ENCODE results near the gene FNBP1L.

The FNBP1L gene

DNA sequence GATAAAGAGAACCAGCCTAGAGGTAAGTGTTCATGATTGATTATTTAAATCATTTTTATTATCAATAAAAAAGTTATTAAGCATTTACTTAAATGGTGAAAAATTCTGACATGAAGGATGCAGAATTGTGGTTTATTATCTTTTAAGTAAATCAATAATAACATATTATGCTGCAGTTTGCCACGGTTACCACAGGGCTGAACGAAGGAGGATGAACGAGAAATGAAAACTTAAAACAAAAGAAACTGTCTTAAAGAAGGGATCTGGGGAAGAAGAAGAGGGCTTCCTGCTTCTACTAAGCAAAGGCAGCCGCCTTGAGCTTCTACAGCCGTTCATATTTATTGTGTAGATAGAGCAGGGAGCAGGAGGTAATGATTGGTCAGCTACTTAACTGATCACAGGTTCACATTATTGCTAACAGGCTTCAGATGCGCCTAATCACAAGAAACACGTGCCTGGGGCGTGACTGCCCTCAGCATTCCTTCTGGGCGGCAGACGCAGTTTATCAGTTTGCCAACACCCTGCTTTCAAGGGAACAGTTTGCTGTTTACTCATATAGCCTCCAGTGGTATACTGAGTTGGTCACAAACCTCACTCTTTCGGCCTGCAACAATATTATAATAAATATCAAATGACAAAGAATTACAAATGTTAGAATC lies 5.8 kb upstream of the FNBP1L start:
- TF ChIP-seq, protein P1, sequence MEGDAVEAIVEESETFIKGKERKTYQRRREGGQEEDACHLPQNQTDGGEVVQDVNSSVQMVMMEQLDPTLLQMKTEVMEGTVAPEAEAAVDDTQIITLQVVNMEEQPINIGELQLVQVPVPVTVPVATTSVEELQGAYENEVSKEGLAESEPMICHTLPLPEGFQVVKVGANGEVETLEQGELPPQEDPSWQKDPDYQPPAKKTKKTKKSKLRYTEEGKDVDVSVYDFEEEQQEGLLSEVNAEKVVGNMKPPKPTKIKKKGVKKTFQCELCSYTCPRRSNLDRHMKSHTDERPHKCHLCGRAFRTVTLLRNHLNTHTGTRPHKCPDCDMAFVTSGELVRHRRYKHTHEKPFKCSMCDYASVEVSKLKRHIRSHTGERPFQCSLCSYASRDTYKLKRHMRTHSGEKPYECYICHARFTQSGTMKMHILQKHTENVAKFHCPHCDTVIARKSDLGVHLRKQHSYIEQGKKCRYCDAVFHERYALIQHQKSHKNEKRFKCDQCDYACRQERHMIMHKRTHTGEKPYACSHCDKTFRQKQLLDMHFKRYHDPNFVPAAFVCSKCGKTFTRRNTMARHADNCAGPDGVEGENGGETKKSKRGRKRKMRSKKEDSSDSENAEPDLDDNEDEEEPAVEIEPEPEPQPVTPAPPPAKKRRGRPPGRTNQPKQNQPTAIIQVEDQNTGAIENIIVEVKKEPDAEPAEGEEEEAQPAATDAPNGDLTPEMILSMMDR (conservative IDR thresholded peaks at IDR 0.05; ENCODE audit: low read depth, low read length): no peak
- no peak overlapping the region for H3K4me3 ChIP-seq (ENCODE audit: low read depth, low read length)
- no peak for DNase-seq (ENCODE audit: low read depth)

- no peak for DNase-seq (ENCODE audit: low read depth)
- H3K4me3 ChIP-seq (ENCODE audit: low read depth, low read length): no peak overlapping the region
- TF ChIP-seq, protein P1 (conservative IDR thresholded peaks at IDR 0.05; ENCODE audit: low read depth, low read length): no peak
These were observed 5.2 kb upstream of the FNBP1L start for GRCh38 chr1:93442741-93443140.

- TF ChIP-seq, protein P1 (conservative IDR thresholded peaks at IDR 0.05; ENCODE audit: low read depth, low read length): no peak
- DNase-seq (ENCODE audit: low read depth): no peak
- no peak overlapping the region for H3K4me3 ChIP-seq (ENCODE audit: low read depth, low read length)
These were observed 4.5 kb upstream of the FNBP1L start for GRCh38 chr1:93443454-93443853.

- TF ChIP-seq, protein P1 (conservative IDR thresholded peaks at IDR 0.05; ENCODE audit: low read depth, low read length): no peak
- no peak for DNase-seq (ENCODE audit: low read depth)
- no peak overlapping the region for H3K4me3 ChIP-seq (ENCODE audit: low read depth, low read length)
These were observed 974 bp upstream of the FNBP1L start for GRCh38 chr1:93446837-93447451.

- TF ChIP-seq, protein P1 (conservative IDR thresholded peaks at IDR 0.05; ENCODE audit: low read depth, low read length): no peak
- no peak for DNase-seq (ENCODE audit: low read depth)
- peak overlapping the region; percentile 88 for H3K4me3 ChIP-seq (ENCODE audit: low read depth, low read length)
These were observed 519 bp downstream of the FNBP1L start for GRCh38 chr1:93448292-93448982.

DNA sequence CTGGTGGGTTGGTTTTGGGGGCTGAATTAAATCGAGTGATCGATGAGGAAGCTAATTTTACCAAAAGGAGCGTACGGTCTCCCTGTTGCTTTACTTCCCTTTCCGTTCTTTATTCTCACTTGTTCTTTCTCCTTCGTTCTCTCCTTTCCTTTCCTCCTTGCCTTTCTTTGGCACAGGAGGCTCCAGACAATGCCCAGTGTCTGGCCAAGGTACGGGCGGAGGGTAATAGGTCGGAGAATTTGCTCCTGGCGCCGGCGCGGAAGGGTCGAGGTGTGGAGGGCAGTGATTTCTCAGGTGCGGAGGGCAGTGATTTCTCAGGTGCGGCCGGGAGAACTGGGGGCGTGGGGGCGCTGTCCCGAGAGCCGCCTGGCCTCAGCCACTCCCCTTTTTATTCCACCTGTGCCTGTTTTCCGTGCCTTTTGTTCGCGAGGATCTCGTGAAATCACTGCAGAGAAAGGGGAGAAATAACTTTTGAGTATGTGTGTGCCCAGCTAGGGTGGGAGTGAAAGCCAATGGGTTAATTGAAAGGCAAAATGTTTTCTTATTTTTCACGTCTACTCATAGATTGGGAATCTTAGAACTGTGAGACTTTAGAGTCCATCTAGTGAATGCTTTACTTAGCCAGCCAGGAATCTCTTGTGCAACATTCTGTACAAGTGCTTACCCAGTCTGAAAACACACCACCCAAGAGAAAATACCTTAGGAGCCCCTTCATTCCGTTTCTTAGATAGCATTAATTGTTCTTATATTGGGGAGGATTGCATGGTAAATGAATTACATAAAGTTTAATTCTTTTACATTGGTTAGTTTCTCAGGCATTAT lies 1.3 kb downstream of the FNBP1L start:
- TF ChIP-seq, protein P1 (conservative IDR thresholded peaks at IDR 0.05; ENCODE audit: low read depth, low read length): peak; percentile 33
- peak; percentile 74 for DNase-seq (ENCODE audit: low read depth)
- peak overlapping the region; percentile 88 for H3K4me3 ChIP-seq (ENCODE audit: low read depth, low read length)

All from choroid plexus epithelial cell (primary cell).